ENCODE data around the gene AK9.

DNA sequence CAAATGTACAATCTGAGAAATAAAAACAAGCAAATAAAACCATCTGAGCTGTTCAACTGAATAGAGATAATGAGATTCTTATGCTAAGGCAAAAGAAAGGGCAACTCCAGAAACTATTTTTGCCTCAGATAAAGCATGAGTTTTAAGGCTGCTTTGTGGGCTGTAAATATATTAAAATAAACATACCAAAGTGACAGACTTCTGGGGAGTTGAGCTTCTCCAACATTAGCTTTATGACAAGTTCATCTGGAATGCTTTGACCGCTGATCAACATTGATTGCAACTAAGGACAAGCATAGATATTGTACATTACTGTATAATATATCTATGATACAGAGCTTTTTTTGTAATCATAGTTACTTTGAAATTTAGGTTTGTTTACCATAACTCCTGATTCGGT, 19.3 kb downstream of the AK9 start:
- no peak for TF ChIP-seq POLR2A (IDR thresholded peaks at IDR 0.05; ENCODE audit: low read length)
- no peak for TF ChIP-seq GATA1 (IDR thresholded peaks at IDR 0.05; ENCODE audit: low read depth, low read length)

Data from erythroblast (primary cell).